ENCODE measurements around the gene RDX. TPM values are rescaled to one million over a fixed set of nuclear protein-coding genes. Genes with fewer than 3 reads are reported as not detected.

Gene RDX
- total RNA-seq, 1 donor from 2014 or later = 114 TPM

GRCh38 chr11:110162216-110162615 lies 134.2 kb downstream of the RDX start:
- ATAC-seq (ENCODE audit: poor library complexity) = no peak
- no peak for DNase-seq
- intact Hi-C loops (cut with DNase I) = no loop called here

DNA sequence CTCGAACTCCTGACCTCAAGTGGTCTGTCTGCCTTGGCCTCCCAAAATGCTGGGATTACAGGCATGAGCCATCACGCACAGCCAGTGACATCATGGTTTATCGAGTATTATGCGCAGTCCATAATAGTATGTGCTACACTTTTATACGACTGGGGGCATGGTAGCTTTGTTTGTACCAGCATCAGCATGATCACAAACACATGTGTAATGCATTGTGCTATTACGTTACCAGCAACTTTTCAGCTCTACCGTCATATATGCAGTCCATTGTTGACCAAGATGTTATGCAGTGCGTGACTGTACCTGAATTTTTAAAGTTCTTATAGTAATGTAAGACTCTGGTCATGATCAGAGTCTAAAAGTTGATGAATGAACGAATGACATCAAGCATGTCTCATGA lies 135.4 kb downstream of the RDX start:
- no peak for DNase-seq
- ATAC-seq (ENCODE audit: poor library complexity) = no peak
- intact Hi-C loops (cut with DNase I) = no loop called here

DNA sequence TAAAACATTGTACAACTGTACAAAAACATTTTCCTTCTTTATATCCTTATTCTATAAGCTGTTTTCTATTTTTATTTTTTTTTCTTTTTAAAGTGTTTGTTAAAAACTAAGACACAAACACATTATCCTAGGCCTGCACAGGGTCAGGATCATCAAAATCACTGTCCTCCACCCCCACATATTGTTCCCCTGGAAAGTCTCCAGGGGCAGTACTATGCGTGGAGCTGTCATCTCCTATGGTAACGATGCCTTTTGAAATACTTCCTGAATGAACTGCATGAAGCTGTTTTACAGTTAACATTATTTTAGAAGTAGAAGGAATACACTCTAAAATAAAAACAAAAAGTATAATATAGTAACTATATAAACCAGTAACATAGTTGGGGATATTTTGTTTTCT lies 136.0 kb downstream of the RDX start:
- no peak for DNase-seq
- intact Hi-C loops (cut with DNase I) = no loop called here
- no peak for ATAC-seq (ENCODE audit: poor library complexity)

GRCh38 chr11:110160016-110160415 lies 136.4 kb downstream of the RDX start:
- DNase-seq (no peak), ATAC-seq (ENCODE audit: poor library complexity) (no peak)
- intact Hi-C loops (cut with DNase I) = no loop called here

- ATAC-seq (ENCODE audit: poor library complexity) (no peak), DNase-seq (no peak)
- intact Hi-C loops (cut with DNase I) = no loop called here
These were observed 136.9 kb downstream of the RDX start for GRCh38 chr11:110159476-110159875.

GRCh38 chr11:110158317-110159200 lies 137.9 kb downstream of the RDX start:
- intact Hi-C loops (cut with DNase I) = no loop called here
- no peak for ATAC-seq (ENCODE audit: poor library complexity)
- DNase-seq = no peak

DNA sequence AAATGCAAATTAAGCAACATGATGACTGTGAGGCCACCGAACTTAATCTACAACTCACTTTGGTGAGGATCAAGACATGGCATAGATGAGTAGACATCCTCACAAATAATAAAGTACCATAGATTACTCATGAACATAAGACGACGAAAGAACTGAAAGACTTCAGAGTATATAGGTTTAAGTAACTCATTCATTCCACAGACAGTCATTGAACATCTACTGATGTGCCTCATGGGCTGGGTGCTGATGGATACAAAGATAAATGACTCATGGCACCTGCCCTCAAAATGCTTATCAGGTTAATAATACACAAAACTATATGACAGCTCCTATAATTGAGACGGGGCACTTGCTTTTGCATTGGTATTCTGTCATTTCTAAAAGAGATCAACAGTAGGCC lies 139.9 kb downstream of the RDX start:
- ATAC-seq (ENCODE audit: poor library complexity) (no peak), DNase-seq (no peak)
- intact Hi-C loops (cut with DNase I) = no loop called here

DNA sequence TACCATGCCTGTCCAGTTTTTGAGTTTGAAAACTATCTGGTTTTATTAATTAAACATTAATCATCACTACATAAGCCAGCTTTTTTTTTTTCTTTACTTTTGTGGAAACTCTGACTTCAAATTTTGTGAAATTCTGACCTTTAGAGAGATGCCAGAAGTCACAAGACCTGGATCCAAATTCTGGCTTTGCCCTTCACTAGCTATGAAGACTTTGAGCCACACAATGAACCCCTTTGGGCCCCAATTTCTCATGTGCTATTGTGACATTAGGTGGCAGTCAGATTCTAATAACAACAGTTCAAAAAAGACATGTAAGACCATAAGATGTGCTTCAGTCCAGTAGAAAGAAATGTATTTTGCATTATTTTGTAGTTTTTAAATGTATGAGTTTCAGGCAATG lies 142.9 kb downstream of the RDX start:
- intact Hi-C loops (cut with DNase I) = no loop called here
- no peak for ATAC-seq (ENCODE audit: poor library complexity)
- no peak for DNase-seq

GRCh38 chr11:110152199-110152598 lies 144.2 kb downstream of the RDX start:
- intact Hi-C loops (cut with DNase I) = no loop called here
- DNase-seq (no peak), ATAC-seq (ENCODE audit: poor library complexity) (no peak)

DNA sequence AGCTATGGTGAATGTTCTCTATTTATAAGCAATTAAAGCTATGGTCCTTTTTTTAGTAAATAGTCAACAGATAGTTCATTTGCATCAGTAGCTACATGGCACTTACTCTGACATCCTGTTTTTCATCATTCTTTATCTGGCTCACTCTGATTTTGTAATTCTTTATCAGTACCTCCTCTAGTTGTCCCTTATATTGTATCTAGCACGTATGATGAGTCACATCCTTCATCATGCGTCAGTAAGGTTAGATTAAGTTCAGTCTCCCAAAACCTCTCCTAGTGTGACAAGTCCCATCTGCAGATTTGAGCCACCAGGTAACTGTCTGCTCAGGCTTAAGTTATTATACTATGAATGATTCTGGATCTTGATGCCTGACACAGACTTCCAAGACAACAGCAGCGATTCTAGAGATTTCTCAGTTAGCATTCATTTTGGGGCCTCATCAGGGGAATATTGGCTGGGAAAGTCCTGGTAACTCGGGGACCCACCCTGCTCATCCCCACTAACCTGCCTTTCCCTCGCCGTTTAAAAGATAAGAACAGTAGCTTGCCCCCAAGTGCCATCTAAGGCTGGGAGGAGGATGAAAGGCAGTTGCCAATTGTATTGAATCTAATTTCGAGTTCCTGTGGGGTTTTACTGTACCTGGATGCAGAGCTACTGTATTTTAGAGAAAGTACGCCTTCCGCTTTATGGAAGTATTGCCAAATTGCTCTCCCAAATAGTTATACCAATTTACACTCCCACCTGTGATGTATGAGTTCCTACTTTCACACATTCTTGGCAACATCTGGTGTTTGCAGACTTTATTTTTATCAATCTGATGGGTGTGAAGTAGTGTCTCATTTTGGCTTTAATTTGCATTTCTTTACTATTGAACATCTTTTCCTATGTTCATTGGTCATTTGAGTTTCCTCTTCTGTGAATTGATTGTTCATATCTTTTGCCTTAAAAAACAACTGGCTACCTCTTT lies 147.4 kb downstream of the RDX start:
- peak; percentile 48 for ATAC-seq (ENCODE audit: poor library complexity)
- DNase-seq = no peak

GRCh38 chr11:110147962-110148709 lies 148.3 kb downstream of the RDX start:
- intact Hi-C loops (cut with DNase I) = no loop called here
- peak; percentile 34 for ATAC-seq (ENCODE audit: poor library complexity)
- DNase-seq = no peak

More for the DNA sequence above, 147.4 kb downstream of the RDX start:
- intact Hi-C loops (cut with DNase I) = no loop called here

GRCh38 chr11:110141812-110142211 lies 154.6 kb downstream of the RDX start:
- DNase-seq (no peak), ATAC-seq (ENCODE audit: poor library complexity) (no peak)
- intact Hi-C loops (cut with DNase I) = no loop called here

- DNase-seq = no peak
- ATAC-seq (ENCODE audit: poor library complexity) = no peak
- intact Hi-C loops (cut with DNase I) = no loop called here
These were observed 162.3 kb downstream of the RDX start for GRCh38 chr11:110134110-110134509.

DNA sequence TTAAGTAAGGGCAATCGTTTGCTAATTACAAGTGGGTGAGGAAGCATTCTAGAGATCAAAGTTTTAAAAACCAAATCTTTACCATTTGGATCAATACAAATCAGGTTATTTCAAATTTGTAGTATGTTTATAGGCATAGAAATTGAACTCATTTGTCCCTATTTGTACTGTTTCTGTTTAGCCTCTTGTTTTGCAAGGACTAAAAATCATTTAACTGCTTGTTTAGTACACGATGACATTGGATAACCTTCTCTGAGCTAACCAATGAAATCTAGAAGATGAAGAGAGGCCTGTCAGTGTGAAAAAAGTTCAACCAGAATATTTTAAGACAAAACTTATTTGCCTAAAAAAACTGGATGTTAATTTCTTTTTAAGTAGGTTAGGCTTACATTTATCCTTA lies 163.3 kb downstream of the RDX start:
- DNase-seq (no peak), ATAC-seq (ENCODE audit: poor library complexity) (no peak)
- intact Hi-C loops (cut with DNase I) = no loop called here

- DNase-seq = no peak
- no peak for ATAC-seq (ENCODE audit: poor library complexity)
- intact Hi-C loops (cut with DNase I) = no loop called here
These were observed 164.9 kb downstream of the RDX start for GRCh38 chr11:110131386-110132123.

- no peak for ATAC-seq (ENCODE audit: poor library complexity)
- intact Hi-C loops (cut with DNase I) = no loop called here
- no peak for DNase-seq
These were observed 165.7 kb downstream of the RDX start for GRCh38 chr11:110130642-110131238.

- intact Hi-C loops (cut with DNase I) = no loop called here
- no peak for DNase-seq
- ATAC-seq (ENCODE audit: poor library complexity) = no peak
These were observed 168.3 kb downstream of the RDX start for GRCh38 chr11:110128161-110128560.

DNA sequence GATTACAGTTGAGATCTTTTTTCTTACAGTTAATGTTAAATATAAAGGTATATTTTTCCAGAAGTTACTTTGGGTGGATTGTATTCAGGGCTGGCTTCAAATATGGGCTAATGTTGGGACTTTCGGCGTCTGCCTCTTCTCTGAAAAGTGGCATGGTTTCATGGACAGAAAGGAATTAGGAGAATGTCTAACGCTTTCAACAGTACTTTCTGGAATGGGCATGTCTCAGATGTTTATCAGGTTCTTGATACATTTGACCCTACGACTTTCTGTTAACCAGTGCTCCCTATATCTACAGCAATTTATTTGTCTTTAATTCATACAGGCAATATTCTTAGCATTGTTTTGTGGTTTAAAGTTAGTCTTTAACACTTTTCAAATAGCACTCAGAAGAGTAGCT lies 169.5 kb downstream of the RDX start:
- ATAC-seq (ENCODE audit: poor library complexity) (no peak), DNase-seq (no peak)
- intact Hi-C loops (cut with DNase I) = no loop called here
